ENCODE results near the gene RASSF7. TPM values are rescaled to one million over a fixed set of nuclear protein-coding genes. Genes with fewer than 3 reads are reported as not detected.
A peak's percentile ranks its signal among the peaks of the same experiment; 100 is the strongest.

Gene RASSF7
- total RNA-seq, 2 donors from 2014 or later, result 8.5 to 13.0 TPM

GRCh38 chr11:607020-607780, 46.4 kb downstream of the RASSF7 start:
- Histone ChIP-seq H3K4me3 (no peak overlapping the region), H3K36me3 (peaks cover 100% of the 10 kb centered on the region), H3K9me3 (no peaks in the 10 kb centered on the region), H3K27ac (peak overlapping the region in 1 of 2 donors; percentile 59), H3K27me3 (no peaks in the 10 kb centered on the region), H3K4me1 (peaks cover 0 to 6% of the 10 kb centered on the region in 2 donors)
- no peak for DNase-seq (ENCODE audit: low spot score)
- no peak for TF ChIP-seq CTCF (IDR thresholded peaks at IDR 0.05)

GRCh38 chr11:607971-608659, 47.3 kb downstream of the RASSF7 start:
- H3K27me3 ChIP-seq, result no peaks in the 10 kb centered on the region
- TF ChIP-seq CTCF (IDR thresholded peaks at IDR 0.05), result no peak
- no peak for DNase-seq (ENCODE audit: low spot score)
- H3K4me1 ChIP-seq, result peaks cover 0 to 9% of the 10 kb centered on the region in 2 donors
- H3K4me3 ChIP-seq, result no peak overlapping the region
- H3K36me3 ChIP-seq, result peaks cover 100% of the 10 kb centered on the region
- H3K27ac ChIP-seq, result no peak overlapping the region
- H3K9me3 ChIP-seq, result no peaks in the 10 kb centered on the region

- H3K4me1 ChIP-seq, result peaks cover 0 to 16% of the 10 kb centered on the region in 2 donors
- peaks cover 94% of the 10 kb centered on the region for H3K36me3 ChIP-seq
- H3K9me3 ChIP-seq, result no peaks in the 10 kb centered on the region
- no peak overlapping the region for H3K27ac ChIP-seq
- no peak for TF ChIP-seq CTCF (IDR thresholded peaks at IDR 0.05)
- DNase-seq (ENCODE audit: low spot score), result no peak
- no peaks in the 10 kb centered on the region for H3K27me3 ChIP-seq
- H3K4me3 ChIP-seq, result no peak overlapping the region
These were observed 48.1 kb downstream of the RASSF7 start for GRCh38 chr11:608791-609251.

- Histone ChIP-seq H3K4me1 (peaks cover 0 to 21% of the 10 kb centered on the region in 2 donors), H3K9me3 (no peaks in the 10 kb centered on the region), H3K27me3 (no peaks in the 10 kb centered on the region), H3K4me3 (no peak overlapping the region), H3K27ac (no peak overlapping the region), H3K36me3 (peaks cover 89% of the 10 kb centered on the region)
- no peak for DNase-seq (ENCODE audit: low spot score)
- no peak for TF ChIP-seq CTCF (IDR thresholded peaks at IDR 0.05)
These were observed 48.6 kb downstream of the RASSF7 start for GRCh38 chr11:609341-609811.

- no peak for TF ChIP-seq CTCF (IDR thresholded peaks at IDR 0.05)
- Histone ChIP-seq H3K27ac (no peak overlapping the region), H3K27me3 (no peaks in the 10 kb centered on the region), H3K36me3 (peaks cover 80% of the 10 kb centered on the region), H3K9me3 (no peaks in the 10 kb centered on the region), H3K4me1 (peaks cover 0 to 30% of the 10 kb centered on the region in 2 donors), H3K4me3 (no peak overlapping the region)
- DNase-seq (ENCODE audit: low spot score), result no peak
These were observed 49.5 kb downstream of the RASSF7 start for GRCh38 chr11:610146-610801.

All from right atrium auricular region (tissue), 2 donors.